LHCN-M2 (cell line): ENCODE measurements around the gene KIF13A. TPM values are rescaled to one million over a fixed set of nuclear protein-coding genes. Genes with fewer than 3 reads are reported as not detected.
"Not testable (repeated sequence)": the region's sequence is repeated elsewhere in the genome, so short reads cannot be mapped to it uniquely, and the experiment has no call there.

ENCODE experiments used
- DNase-seq: peaks from one replicate; pipeline ENCODE4 v3.0.0-alpha.2; 2012; ENCODE audit warnings: low read depth
- total RNA-seq: library from RNA; depleted of rRNA; stranded (reverse); fragments of >200 nt; gene quantifications from 2 replicates; pipeline ENCODE4 v1.2.3, GENCODE V29; 2014

The KIF13A gene
- total RNA-seq, 1 experiment from 2014 or later = 37.4 TPM

DNA sequence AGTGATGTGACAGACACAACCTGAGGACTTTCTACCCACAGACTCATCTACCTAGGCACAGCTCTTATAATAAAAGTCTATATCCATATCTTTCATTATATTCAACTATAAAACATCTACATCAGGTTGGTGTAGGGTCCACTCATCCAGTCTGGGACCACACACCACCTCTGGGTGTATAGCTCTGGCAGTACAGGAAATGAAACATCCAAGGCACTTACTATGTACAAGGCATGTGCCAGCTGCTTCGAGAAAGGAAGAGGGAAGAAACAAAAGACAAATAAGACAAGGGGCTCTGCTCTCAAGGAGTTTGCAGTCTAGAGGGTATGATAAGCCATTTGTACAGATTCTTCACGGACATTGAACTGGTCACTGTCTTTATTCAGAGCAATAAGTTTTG lies 18.6 kb downstream of the KIF13A start:
- no peak for DNase-seq

DNA sequence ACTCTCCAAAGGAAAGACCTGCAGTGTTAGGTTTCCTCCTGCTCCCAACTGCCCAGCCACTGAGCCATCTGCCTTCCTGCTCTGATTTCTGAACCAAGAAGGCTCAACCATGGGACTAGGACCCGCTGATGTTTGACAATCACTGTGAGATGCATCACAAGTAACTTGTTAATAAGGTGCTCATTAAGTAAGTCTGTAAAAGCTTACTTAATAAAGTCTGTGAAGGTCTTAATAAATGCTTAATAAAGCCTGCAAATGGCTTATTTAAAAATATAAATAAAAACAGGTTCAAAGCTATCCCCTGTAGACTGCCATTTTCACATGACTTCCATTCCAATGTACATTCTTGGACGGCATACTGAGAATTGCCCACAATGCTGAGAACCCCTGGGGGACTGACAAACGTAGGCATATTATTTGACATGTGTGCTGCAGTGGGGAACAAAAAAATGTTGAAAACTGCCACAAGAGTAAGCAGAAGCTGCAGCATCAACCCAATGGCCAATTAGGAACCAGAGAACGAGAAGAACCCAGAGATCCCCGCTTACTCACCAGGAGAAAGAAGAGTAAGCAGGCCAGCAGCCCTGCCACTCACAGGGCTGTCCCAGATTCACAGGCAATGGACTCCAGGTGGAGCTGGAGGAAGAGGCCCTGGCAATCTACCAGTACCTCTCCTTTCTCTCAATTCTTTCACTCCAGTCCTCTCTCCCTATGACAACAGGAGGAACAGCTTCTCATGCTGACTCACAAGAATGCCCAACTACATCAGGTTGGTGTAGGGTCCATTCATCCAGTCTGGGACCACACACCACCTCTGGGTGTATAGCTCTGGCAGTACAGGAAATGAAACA lies 19.5 kb downstream of the KIF13A start:
- DNase-seq = peak; percentile 73

DNA sequence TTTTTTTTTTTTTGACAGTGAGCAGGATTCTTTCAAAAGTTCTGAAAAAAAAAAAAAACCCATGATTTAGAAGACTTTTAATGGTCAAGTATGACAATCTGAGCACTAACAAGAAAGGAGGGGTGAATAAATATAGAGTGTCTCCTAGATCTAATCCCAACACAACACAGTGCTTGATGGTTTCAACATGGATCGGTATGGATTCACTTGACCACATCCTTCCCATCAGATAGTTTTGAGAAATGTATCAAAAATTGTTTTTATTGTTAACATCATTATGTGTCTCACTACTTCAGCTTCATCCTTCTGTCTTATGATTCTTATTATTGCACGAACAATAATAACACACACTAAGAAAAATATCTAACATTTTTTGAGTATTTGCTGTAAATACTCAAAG lies 21.0 kb downstream of the KIF13A start:
- DNase-seq = peak; percentile 35

DNA sequence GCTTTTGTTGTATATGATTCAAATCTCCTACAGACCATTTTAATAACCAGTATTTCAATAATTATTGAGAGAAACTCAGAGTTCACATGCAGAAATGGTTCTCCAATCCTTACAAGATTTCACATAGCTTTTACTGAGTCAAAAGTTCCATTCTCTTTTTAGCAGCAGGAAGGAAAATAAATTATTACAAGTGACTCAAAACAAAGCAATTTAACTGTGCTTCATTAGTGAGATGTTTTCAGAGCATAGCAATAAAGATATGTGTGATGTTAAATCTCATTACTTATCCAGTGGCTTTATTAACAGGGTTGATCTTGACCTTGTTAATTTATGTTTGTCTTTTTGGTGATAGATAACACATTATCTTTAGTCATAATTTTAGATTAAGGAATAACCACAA lies 22.0 kb downstream of the KIF13A start:
- peak; percentile 63 for DNase-seq

DNA sequence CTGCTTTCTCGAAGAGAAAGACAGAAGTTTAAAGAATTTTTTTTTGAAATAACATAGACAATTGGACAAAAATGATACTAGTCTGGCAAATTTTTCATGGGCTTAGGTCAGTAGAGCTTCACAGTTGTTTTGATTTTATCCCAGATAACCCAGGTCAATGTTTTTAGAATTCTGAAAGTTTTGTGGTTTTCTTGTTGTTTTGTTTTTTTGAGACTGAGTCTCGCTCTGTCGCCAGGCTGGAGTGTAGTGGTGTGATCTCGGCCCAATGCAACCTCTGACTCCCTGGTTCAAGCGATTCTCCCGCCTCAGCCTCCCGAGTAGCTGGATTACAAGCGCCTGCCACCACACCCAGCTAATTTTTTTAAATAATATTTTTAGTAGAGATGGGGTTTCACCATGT lies 22.8 kb downstream of the KIF13A start:
- peak; percentile 59 for DNase-seq

DNA sequence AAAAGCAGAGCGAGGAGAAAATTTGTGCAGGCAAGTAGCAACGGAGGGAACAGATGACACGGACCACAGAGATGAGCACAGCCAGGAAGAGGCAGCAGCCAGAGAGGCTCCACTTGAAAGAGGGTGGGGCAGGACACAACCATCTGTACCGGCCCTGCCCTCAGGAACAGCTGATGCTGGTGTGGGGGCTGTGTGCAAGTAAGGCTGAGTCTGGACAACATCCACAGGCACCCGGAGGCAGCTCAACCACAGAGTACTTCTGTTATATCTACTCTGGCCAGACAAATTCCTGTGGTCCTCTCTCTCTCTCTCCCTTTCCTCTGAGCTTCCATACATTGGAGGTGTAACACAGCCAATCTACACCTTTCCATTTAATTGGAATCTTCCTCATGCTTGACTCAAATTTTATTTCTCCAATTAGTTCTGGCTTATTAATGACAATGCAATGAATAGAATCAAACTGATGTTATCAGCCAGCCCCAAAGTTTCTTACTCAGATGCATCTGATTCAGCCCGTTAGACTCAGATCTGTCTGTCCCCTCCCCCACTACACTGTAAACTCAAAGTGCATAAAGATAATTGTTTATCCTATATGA lies 24.9 kb downstream of the KIF13A start:
- peak; percentile 99 for DNase-seq

DNA sequence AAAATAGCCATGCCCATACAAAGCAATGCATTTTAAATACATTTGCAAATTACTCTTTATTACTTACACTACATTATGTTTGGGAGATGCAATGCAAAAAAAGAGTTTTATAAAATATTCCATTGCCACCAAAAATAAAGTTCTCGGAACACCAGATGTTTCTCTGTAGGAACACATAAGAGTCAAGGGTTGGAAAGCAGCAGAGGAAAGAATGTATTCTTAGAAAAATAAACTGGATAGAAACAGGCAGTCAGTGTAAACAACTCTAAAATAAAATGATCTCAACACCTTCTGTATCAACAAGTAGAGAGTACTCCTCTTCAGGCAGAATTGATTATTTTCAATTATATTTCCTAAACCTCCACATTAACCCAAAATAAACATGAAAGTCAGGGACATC lies 28.1 kb downstream of the KIF13A start:
- no peak for DNase-seq

DNA sequence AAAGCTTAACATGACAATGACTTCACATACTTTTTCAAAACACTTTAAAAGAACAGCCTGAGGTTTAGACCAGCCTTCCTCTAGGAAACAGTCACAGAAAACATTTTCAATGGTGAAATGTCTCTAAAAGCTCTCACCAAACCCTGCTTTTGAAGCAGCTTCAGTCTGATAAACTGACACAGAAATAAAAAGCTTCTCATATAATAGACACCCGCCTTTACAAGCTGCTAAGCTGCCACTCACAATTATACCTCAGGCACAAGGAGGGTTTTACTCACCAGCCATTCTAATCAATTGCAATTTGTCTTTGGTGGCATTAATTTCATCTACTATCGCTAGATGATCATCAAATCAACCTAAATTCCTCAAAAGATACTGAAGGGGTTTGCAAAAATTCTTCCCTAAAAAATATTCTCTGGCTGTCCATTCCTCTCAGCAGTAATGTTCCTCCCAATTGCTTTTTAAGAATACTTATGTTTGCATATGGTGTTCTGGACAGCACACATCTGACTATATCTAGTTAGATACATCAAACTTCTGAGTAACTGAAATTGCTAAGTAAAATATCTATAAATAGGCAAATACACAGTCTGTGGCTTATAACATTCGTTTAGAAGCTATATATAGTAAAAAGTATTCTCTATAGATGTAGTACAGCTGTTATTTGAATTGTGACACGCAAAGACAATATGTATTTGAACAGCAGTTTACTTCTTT lies 29.4 kb downstream of the KIF13A start:
- DNase-seq = no peak

DNA sequence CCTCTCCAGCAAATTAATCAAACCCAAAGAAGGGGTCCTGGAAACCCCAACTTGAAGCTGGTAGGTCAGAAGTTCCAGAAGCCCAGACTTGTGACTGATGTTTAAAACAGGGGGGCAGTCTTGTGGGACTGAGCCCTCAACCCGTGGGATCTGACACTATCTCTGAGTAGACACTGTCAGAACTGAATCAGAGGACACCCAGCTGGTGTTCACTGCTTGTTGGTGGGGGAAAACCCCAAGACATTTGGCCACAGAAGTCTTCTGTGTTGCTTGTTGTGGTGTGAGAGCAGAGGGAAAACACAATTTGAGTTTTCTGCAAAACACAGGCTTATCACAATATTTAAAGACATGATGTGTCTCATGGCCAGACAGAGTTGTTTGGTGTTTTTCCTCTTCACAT lies 29.9 kb downstream of the KIF13A start:
- peak; percentile 58 for DNase-seq

DNA sequence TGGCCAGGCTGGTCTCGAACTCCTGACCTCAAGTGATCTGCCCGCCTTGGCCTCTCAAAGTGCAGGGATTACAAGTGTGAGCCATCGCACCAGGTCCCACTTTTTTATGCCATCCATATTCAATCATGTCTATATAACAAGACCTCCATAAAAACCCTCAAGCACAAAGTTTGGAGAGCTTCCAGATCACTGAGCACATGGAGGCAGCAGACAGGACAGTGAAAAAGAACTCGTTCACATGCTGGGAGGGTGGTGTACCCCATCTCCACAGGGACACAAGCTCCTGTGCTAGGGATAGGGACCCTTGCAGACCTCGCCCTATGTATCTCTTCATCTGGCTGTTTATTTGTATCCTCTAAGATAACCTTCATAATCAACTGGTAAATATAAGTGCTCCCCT lies 30.3 kb downstream of the KIF13A start:
- DNase-seq = no peak

DNA sequence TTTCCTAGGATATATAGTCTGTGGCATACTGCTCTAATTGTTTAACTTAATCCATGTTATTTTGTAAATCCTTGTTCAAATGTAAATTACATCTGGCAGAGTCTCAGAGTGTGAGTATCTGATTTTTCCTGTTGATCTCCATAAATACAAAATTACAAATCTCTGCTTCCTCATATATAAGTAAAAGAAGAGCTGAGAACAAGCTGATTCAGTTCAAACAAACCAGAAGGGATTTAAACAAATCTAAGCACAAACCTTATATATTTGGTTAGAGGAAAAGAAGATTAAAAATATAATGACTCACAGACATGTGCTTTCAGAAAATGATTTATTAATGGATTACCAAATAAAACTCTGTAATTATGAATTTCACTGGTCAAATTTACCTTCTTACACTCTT lies 37.3 kb downstream of the KIF13A start:
- DNase-seq = no peak

DNA sequence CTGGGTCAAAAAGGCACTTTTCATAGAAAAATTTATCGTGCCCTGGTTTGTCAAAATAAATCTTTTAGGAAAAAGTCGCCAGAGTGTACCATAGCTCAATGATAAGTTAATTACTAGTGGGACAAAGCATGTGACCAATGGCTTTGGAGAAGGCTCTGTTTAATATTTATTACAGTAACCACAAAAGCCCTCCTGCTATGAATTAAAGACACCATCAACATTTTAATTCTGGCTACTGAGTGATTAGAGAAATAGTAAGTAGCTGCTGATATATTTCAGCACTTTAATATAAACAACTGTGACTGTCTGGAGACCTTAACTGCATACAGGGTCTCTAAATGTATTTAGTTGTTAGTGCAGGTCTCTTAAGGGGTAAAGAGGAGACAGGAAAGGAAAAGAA lies 38.3 kb downstream of the KIF13A start:
- DNase-seq = no peak

DNA sequence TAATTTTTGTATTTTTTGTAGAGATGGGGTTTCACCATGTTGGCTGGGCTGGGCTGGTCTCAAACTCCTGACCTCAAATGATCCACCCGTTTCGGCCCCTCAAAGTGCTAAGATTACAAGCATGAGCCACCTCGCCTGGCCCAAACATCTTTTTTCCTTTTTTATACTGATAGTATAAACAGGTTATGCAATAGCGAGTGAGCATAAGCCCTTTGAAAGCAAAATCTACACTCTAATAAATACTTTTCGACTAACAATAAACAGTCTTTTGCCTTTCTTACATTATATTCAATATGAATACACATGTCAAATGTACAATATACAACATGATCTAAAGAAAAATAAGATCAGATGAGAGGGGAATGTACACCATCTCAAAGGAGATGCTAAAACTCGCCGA lies 38.7 kb downstream of the KIF13A start:
- no peak for DNase-seq

DNA sequence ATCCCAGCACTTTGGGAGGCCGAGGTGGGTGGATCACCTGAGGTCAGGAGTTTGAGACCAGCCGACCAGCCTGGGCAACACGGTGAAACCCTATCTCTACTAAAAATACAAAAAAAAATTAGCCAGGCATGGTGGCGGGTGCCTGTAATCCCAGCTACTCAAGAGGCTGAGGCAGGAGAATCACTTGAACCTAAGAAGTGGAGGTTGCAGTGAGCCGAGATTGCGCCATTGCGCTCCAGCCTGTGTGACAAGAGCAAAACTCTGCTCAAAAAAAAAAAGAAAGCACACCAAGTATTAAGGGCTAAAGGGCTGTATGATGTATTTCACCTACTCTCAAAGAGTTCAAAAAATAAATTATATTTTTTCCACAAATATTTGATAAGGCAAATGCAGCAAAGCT lies 39.9 kb downstream of the KIF13A start:
- not testable (repeated sequence) for DNase-seq

DNA sequence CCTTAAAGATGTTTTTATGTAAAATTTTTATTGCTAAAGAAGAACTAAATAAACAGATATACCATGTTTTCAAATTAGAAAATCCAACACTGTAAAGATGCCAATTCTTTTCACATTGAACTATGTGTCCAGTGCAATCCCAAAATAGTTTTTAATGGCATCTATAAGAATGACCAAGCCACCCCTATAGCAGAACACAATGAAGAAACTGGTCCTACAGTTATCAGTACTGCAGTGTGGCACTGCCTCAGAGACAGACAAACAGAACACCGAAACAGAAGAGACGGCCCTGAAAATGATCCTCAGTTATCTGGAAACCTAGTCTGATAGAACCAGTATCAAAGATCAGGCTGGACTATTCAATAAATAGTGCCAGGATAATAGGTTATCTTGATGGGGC lies 41.9 kb downstream of the KIF13A start:
- no peak for DNase-seq

DNA sequence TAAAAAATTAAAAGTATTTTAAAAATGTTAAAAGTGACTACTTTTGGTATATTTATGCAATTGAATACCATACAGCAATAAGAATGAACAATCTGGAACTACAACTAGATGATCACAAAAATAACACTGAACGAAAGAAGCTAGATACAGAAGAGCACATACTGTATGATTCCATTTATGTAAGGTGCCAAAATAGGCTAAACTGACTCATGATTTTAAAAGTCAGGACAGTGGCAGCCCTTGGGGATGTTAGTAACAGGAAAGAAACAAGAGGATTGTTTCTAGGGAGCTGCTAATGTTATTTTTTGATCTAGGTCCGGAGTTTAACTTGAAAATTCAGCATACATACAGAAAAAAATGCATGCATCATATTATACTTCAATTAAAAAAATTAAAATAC lies 42.3 kb downstream of the KIF13A start:
- peak; percentile 44 for DNase-seq

DNA sequence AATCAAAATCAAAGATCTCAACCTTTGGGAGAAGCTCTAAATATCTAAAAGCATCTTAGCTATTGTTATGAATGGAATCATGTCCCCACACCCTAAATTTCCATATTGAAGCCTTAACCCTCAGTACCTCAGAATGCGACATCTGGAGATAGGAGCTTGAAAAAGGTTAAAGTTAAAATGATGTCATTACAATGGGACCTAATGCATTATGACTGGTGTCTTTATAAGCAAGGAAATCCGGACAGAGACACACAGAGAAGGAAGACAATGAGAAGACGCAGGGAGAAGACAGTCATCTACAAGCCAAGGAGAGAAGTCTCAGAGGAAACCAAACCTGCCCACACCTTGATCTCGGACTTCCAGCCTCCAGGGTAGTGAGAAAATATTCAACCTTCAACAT lies 46.1 kb downstream of the KIF13A start:
- DNase-seq = no peak

DNA sequence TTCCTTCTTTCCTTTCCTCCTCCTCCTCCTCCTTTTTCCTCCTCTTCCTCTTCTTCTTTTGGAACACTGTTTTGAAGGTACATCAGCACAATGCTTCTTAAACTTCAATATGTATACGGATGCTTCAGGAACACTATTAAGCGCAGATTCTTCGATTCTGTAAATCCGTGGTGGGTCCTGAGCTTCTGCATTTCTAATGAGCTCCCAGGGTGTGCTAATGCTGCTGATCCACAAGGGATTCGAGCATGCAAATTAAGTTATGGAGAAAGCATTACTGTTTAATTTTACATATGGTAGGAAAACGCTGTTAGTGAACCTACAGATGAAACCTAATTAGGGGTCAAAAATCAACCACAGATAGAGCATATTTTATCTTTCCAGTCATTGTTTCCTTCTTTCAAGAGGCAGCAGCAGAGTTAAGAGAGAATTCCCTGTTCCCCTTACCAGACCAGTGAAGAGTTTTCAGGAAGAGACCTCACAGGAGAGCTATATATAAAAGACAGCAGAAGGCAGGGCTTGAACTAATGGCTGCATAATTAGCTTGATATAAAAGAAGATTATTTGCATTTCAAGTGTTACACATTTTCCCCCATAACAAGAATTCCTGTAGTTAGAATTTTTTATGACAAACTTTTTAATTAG lies 47.2 kb downstream of the KIF13A start:
- no peak for DNase-seq

DNA sequence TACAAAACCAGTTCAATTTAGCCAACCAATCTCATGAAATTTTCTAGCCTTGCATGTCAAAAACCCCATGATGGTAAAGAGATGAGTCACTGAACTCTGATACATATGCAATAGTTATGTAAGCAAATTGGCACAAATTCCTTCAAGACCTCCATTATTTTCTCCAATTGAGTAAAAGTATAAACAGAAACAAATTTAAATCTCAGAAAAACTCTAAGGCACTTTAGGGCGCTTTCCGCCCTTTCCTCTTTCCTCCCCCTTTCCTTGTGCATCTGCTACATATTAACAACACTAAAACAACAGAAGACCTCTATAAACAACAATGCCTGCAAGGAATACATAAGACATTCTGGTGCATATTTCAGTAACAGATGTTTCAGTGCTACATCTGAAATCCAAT lies 48.5 kb downstream of the KIF13A start:
- peak; percentile 28 for DNase-seq

DNA sequence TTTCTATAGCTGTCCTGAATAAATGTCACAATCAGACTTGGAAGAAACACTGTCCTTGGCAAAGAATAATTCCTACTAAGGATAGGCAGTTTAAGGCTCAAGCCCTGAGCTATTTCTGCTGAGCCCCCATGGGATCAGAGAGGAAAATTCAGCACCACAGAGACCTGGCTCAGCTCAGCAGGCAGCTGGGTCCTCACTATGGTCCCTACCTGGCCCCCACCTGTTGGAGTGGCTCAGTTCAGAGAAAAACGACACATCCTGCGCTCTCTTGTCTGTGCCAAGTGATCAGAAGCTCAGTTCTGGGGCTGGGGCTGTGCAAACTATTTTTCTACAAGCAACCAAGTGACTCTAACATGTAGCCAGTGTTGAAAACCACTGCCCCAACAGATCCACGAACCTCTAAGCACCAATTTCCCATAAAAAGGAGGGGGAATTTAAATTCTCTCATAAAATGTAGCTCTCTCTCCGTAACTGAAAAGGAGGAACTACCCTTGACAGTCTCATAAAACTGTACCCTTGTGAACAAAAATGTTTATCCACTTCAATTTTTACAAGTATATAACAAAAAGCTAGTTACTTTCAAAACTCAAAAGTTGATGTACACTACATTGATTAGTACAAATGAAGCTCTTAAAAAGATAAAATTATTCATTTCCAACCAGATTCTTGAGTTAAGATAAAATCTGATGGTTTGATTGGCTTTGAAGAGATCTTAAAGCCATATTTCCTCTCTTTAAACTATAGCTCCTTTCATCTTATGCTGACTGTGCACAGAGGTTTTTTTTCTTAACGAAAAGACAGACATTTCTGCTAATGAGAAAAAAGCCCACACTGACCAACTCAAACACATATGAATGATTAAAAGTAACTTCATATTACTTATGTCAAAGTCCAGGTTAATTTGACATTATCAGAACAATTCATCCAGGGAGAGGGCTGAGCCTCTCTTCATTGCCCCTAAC lies 52.0 kb downstream of the KIF13A start:
- DNase-seq = no peak

DNA sequence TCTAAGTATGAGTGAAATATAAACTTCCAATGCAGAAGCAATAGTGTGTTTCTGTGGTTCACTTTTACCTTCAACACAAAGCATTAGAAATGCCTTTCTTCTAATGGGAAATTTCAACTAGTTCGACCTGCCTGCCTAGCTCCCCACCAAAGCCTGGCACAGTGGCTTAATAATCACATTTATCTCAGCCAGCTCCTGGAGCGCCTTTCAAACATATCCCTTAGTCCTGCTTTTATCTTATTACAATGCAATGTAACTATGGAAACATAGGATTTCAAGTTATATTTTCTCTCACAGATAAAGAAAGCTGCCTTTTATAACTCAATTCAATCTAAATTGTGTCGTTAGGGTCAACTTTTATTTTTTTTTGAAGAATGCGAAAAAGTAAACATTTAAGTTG lies 53.7 kb downstream of the KIF13A start:
- DNase-seq = no peak
